ENCODE data around the gene COMTD1.
"Not testable (repeated sequence)": the region's sequence is repeated elsewhere in the genome, so short reads cannot be mapped to it uniquely, and the experiment has no call there.

COMTD1 gene

GRCh38 chr10:75221492-75221891, 14.3 kb downstream of the COMTD1 start:
- DNase-seq (ENCODE audit: low spot score): not testable (repeated sequence)

- no peak for DNase-seq (ENCODE audit: low spot score)
Measured at GRCh38 chr10:75220274-75220673, 15.5 kb downstream of the COMTD1 start.

- DNase-seq (ENCODE audit: low spot score): no peak
Measured at GRCh38 chr10:75212343-75212742, 23.4 kb downstream of the COMTD1 start.

GRCh38 chr10:75211007-75211691, 24.6 kb downstream of the COMTD1 start:
- peak; percentile 60 for DNase-seq (ENCODE audit: low spot score)

GRCh38 chr10:75210282-75211006, 25.3 kb downstream of the COMTD1 start, which contains the start of gene VDAC2:
Gene VDAC2, plus strand, starts transcription at chr10:75210796. Its CDS starts 363 bp downstream, at chr10:75211159.
- DNase-seq (ENCODE audit: low spot score): peak; percentile 99

GRCh38 chr10:75209921-75210281, 25.9 kb downstream of the COMTD1 start:
- peak; percentile 87 for DNase-seq (ENCODE audit: low spot score)

- DNase-seq (ENCODE audit: low spot score): no peak
Measured at GRCh38 chr10:75209086-75209920, 26.5 kb downstream of the COMTD1 start.

- peak; percentile 60 for DNase-seq (ENCODE audit: low spot score)
Measured at GRCh38 chr10:75208181-75208580, 27.6 kb downstream of the COMTD1 start.

- DNase-seq (ENCODE audit: low spot score): no peak
Measured at GRCh38 chr10:75207857-75208144, 28.0 kb downstream of the COMTD1 start.

GRCh38 chr10:75207079-75207856, 28.5 kb downstream of the COMTD1 start:
- no peak for DNase-seq (ENCODE audit: low spot score)

GRCh38 chr10:75206638-75207037, 29.1 kb downstream of the COMTD1 start:
- not testable (repeated sequence) for DNase-seq (ENCODE audit: low spot score)

- DNase-seq (ENCODE audit: low spot score): no peak
Measured at GRCh38 chr10:75205908-75206307, 29.8 kb downstream of the COMTD1 start.

- DNase-seq (ENCODE audit: low spot score): no peak
Measured at GRCh38 chr10:75203724-75204123, 32.0 kb downstream of the COMTD1 start.

- DNase-seq (ENCODE audit: low spot score): not testable (repeated sequence)
Measured at GRCh38 chr10:75203046-75203620, 32.6 kb downstream of the COMTD1 start.

- DNase-seq (ENCODE audit: low spot score): peak; percentile 90
Measured at GRCh38 chr10:75202321-75203045, 33.3 kb downstream of the COMTD1 start.

- DNase-seq (ENCODE audit: low spot score): no peak
Measured at GRCh38 chr10:75201793-75202307, 33.9 kb downstream of the COMTD1 start.

- not testable (repeated sequence) for DNase-seq (ENCODE audit: low spot score)
Measured at GRCh38 chr10:75199949-75200348, 35.8 kb downstream of the COMTD1 start.

GRCh38 chr10:75197906-75198305, 37.9 kb downstream of the COMTD1 start:
- no peak for DNase-seq (ENCODE audit: low spot score)

- no peak for DNase-seq (ENCODE audit: low spot score)
Measured at GRCh38 chr10:75197066-75197465, 38.7 kb downstream of the COMTD1 start.

GRCh38 chr10:75195035-75195763, 40.6 kb downstream of the COMTD1 start:
- DNase-seq (ENCODE audit: low spot score): peak; percentile 56

Data from GM03348 (cell line).